Lower leg skin (tissue), 4 donors: ENCODE results near the gene KRT16. TPM values are rescaled to one million over a fixed set of nuclear protein-coding genes. Genes with fewer than 3 reads are reported as not detected.
"Not testable (repeated sequence)": the region's sequence is repeated elsewhere in the genome, so short reads cannot be mapped to it uniquely, and the experiment has no call there.

Experiments
- DNase-seq, 2 donors: peaks; one replicate each; pipeline ENCODE4 v3.0.0-alpha.2; 2019; ENCODE audit warnings: low spot score in 2 of 2
- H3K4me3 ChIP-seq: fragments of 200-600 bp; sonication (generic); 2 replicates; pipeline ENCODE4 v1.5.1; 2017; ENCODE audit warnings: mild to moderate bottlenecking, low read depth; ENCODE audit not compliant: poor library complexity, severe bottlenecking
- CTCF ChIP-seq, 3 donors: fragments of 450-650 bp; IDR thresholded peaks; one replicate each; pipeline ENCODE4 v1.5.1; 2016; ENCODE audit warnings: antibody characterized with exemption in 3 of 3, mild to moderate bottlenecking in 3 of 3, moderate library complexity in 2 of 3
- POLR2A ChIP-seq, 2 donors: fragments of 450-650 bp; IDR thresholded peaks; one replicate each; pipeline ENCODE4 v1.6.1; 2016 to 2017; ENCODE audit warnings: antibody characterized with exemption in 2 of 2, mild to moderate bottlenecking in 1 of 2, moderate library complexity in 1 of 2
- WGBS, 2 donors: methylation state at CpG; one replicate each; pipeline ENCODE4 v1.1.5; 2018; 5-methylcytosine and 5-hydroxymethylcytosine counted together
- intact Hi-C: fragments of 100-400 bp; cut with DNase I; formaldehyde crosslinking; loops from one replicate; pipeline ENCODE4 v1.15.0; 2023; ENCODE audit warnings: low total_unique reads
- total RNA-seq, 4 donors: library from RNA; depleted of rRNA; stranded (reverse); fragments of >200 nt; gene quantifications; one replicate each; pipeline ENCODE4 v1.1.0, GENCODE V29; 2016

KRT16 gene
- total RNA-seq, 4 donors from 2014 or later, result 79.2 to 447 (median 81.8) TPM

- TF ChIP-seq POLR2A (IDR thresholded peaks at IDR 0.05), result no peak
- TF ChIP-seq CTCF (IDR thresholded peaks at IDR 0.05), result no peak
- WGBS, 2 donors, result 75 to 81% methylated on average over 18 to 19 of the region's 20 CpGs
- H3K4me3 ChIP-seq, result no peak overlapping the region
- intact Hi-C loops, result no loop called here
- peak in 1 of 2 donors; percentile 82 for DNase-seq
Measured at GRCh38 chr17:41619036-41619926, 6.7 kb upstream of the KRT16 start.

- intact Hi-C loops, result no loop called here
- WGBS, 2 donors, result 55 to 58% methylated on average over 10 to 13 of the region's 13 CpGs
- no peak overlapping the region for H3K4me3 ChIP-seq
- no peak for TF ChIP-seq CTCF (IDR thresholded peaks at IDR 0.05)
- TF ChIP-seq POLR2A (IDR thresholded peaks at IDR 0.05), result no peak
- DNase-seq, result peak in 1 of 2 donors; percentile 77
Measured at GRCh38 chr17:41618341-41619035, 5.9 kb upstream of the KRT16 start.

- intact Hi-C loops, result no loop called here
- no peak for DNase-seq
- WGBS, 2 donors, result 50 to 59% methylated on average over 11 of the region's 11 CpGs
Measured at GRCh38 chr17:41617698-41618097, 5.1 kb upstream of the KRT16 start.

GRCh38 chr17:41617136-41617535 lies 4.6 kb upstream of the KRT16 start:
- TF ChIP-seq CTCF (IDR thresholded peaks at IDR 0.05) (no peak), POLR2A (IDR thresholded peaks at IDR 0.05) (no peak)
- 85 to 88% methylated on average over 3 of the region's 3 CpGs for WGBS, 2 donors
- DNase-seq, result no peak
- intact Hi-C loops, result no loop called here
- no peak overlapping the region for H3K4me3 ChIP-seq

More at GRCh38 chr17:41617698-41618097, 5.1 kb upstream of the KRT16 start:
- TF ChIP-seq CTCF (IDR thresholded peaks at IDR 0.05), result no peak
- no peak for TF ChIP-seq POLR2A (IDR thresholded peaks at IDR 0.05)
- H3K4me3 ChIP-seq, result no peak overlapping the region

- intact Hi-C loops, DNase-seq, H3K4me3 ChIP-seq: not testable (repeated sequence)
- 69 to 77% methylated on average over 3 to 4 of the region's 4 CpGs for WGBS, 2 donors
Measured at GRCh38 chr17:41616486-41616885, 3.9 kb upstream of the KRT16 start.

- 20 to 34% methylated on average over 7 of the region's 7 CpGs for WGBS, 2 donors
- no peak for TF ChIP-seq POLR2A (IDR thresholded peaks at IDR 0.05)
- TF ChIP-seq CTCF (IDR thresholded peaks at IDR 0.05), result no peak
- no peak overlapping the region for H3K4me3 ChIP-seq
- DNase-seq, result no peak
- intact Hi-C loops, result no loop called here
Measured at GRCh38 chr17:41615454-41615853, 2.9 kb upstream of the KRT16 start.

GRCh38 chr17:41614767-41615166 lies 2.2 kb upstream of the KRT16 start:
- DNase-seq, intact Hi-C loops, H3K4me3 ChIP-seq: not testable (repeated sequence)
- WGBS, 2 donors, result 48 to 60% methylated on average over 9 of the region's 9 CpGs
